SU-DHL-6 (cell line): ENCODE measurements around the gene ZNF107.

Experiments used
- CTCF ChIP-seq: fragments of 200-600 bp; sonication (generic); IDR thresholded peaks from one replicate; pipeline ENCODE4 v1.5.1; 2017; ENCODE audit warnings: antibody characterized with exemption, mild to moderate bottlenecking, low read length, moderate library complexity; ENCODE audit not compliant: insufficient read depth, poor library complexity, severe bottlenecking
- EZH2phosphoT487 ChIP-seq: fragments of 200-600 bp; sonication (generic), shearing (Covaris generic); conservative IDR thresholded peaks from 2 replicates; pipeline ENCODE4 v1.6.1; 2018; ENCODE audit warnings: mild to moderate bottlenecking, antibody characterized with exemption, low read length, moderate library complexity, mixed read lengths

- no peak for TF ChIP-seq EZH2phosphoT487
- TF ChIP-seq CTCF, result no peak
Measured at GRCh38 chr7:64686493-64687184, 20.7 kb downstream of the ZNF107 start.
